ENCODE results near the gene HAUS7. TPM values are rescaled to one million over a fixed set of nuclear protein-coding genes. Genes with fewer than 3 reads are reported as not detected.

Gene HAUS7
- polyA plus RNA-seq, 1 donor from 2014 or later = 27.7 TPM

GRCh38 chrX:153446950-153447580, 23.3 kb downstream of the HAUS7 start:
- Histone ChIP-seq H3K79me2 (replicated peaks; ENCODE audit: insufficient read depth, low read length) (no peaks in the 10 kb centered on the region), H3K9ac (ENCODE audit: low read length) (no peak overlapping the region), H3K4me3 (ENCODE audit: low read length) (no peak overlapping the region), H3K9me3 (ENCODE audit: low read length) (no peaks in the 10 kb centered on the region), H3K27me3 (ENCODE audit: insufficient read depth, low read depth, low read length) (no peaks in the 10 kb centered on the region), H2AFZ (ENCODE audit: low read depth, low read length) (no peak overlapping the region), H3K27ac (ENCODE audit: low read length) (no peak overlapping the region), H3K9me2 (ENCODE audit: insufficient read depth, low read length) (no peaks in the 10 kb centered on the region), H4K20me1 (ENCODE audit: insufficient read depth) (no peaks in the 10 kb centered on the region), H3F3A (ENCODE audit: insufficient read depth, low read length, poor library complexity, severe bottlenecking) (no peaks in the 10 kb centered on the region), H3K4me2 (ENCODE audit: low read length) (no peak overlapping the region), H3K36me3 (ENCODE audit: insufficient read depth, low read length) (no peaks in the 10 kb centered on the region)
- TF ChIP-seq CTCF (IDR thresholded peaks at IDR 0.05; ENCODE audit: poor library complexity, severe bottlenecking) (no peak), RAD21 (conservative IDR thresholded peaks at IDR 0.05) (no peak), EP300 (conservative IDR thresholded peaks at IDR 0.05; ENCODE audit: poor library complexity, severe bottlenecking) (no peak), TAF1 (IDR thresholded peaks at IDR 0.05; ENCODE audit: low read depth) (no peak), POLR2AphosphoS5 (IDR thresholded peaks at IDR 0.05) (no peak), EZH2 (IDR thresholded peaks at IDR 0.05; ENCODE audit: borderline replicate concordance, insufficient read depth, low read length, poor library complexity, severe bottlenecking) (no peak), MXI1 (conservative IDR thresholded peaks at IDR 0.05; ENCODE audit: poor library complexity, severe bottlenecking) (no peak), SMC3 (conservative IDR thresholded peaks at IDR 0.05; ENCODE audit: poor library complexity) (no peak)
- TF ChIP-seq, protein P1, sequence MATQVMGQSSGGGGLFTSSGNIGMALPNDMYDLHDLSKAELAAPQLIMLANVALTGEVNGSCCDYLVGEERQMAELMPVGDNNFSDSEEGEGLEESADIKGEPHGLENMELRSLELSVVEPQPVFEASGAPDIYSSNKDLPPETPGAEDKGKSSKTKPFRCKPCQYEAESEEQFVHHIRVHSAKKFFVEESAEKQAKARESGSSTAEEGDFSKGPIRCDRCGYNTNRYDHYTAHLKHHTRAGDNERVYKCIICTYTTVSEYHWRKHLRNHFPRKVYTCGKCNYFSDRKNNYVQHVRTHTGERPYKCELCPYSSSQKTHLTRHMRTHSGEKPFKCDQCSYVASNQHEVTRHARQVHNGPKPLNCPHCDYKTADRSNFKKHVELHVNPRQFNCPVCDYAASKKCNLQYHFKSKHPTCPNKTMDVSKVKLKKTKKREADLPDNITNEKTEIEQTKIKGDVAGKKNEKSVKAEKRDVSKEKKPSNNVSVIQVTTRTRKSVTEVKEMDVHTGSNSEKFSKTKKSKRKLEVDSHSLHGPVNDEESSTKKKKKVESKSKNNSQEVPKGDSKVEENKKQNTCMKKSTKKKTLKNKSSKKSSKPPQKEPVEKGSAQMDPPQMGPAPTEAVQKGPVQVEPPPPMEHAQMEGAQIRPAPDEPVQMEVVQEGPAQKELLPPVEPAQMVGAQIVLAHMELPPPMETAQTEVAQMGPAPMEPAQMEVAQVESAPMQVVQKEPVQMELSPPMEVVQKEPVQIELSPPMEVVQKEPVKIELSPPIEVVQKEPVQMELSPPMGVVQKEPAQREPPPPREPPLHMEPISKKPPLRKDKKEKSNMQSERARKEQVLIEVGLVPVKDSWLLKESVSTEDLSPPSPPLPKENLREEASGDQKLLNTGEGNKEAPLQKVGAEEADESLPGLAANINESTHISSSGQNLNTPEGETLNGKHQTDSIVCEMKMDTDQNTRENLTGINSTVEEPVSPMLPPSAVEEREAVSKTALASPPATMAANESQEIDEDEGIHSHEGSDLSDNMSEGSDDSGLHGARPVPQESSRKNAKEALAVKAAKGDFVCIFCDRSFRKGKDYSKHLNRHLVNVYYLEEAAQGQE (IDR thresholded peaks at IDR 0.05; ENCODE audit: borderline replicate concordance) = no peak

GRCh38 chrX:153446636-153446936, 23.8 kb downstream of the HAUS7 start:
- H3K4me3 ChIP-seq (ENCODE audit: low read length) = no peak overlapping the region
- H3K4me2 ChIP-seq (ENCODE audit: low read length) = no peak overlapping the region
- no peaks in the 10 kb centered on the region for H3K79me2 ChIP-seq (replicated peaks; ENCODE audit: insufficient read depth, low read length)
- no peaks in the 10 kb centered on the region for H3K9me2 ChIP-seq (ENCODE audit: insufficient read depth, low read length)
- no peak overlapping the region for H2AFZ ChIP-seq (ENCODE audit: low read depth, low read length)
- H3K9me3 ChIP-seq (ENCODE audit: low read length) = no peaks in the 10 kb centered on the region
- no peaks in the 10 kb centered on the region for H3F3A ChIP-seq (ENCODE audit: insufficient read depth, low read length, poor library complexity, severe bottlenecking)
- H3K27ac ChIP-seq (ENCODE audit: low read length) = no peak overlapping the region
- H3K27me3 ChIP-seq (ENCODE audit: insufficient read depth, low read depth, low read length) = no peaks in the 10 kb centered on the region
- no peaks in the 10 kb centered on the region for H4K20me1 ChIP-seq (ENCODE audit: insufficient read depth)
- TF ChIP-seq EP300 (conservative IDR thresholded peaks at IDR 0.05; ENCODE audit: poor library complexity, severe bottlenecking) = no peak
- no peak for TF ChIP-seq SMC3 (conservative IDR thresholded peaks at IDR 0.05; ENCODE audit: poor library complexity)
- TF ChIP-seq, protein P1 (IDR thresholded peaks at IDR 0.05; ENCODE audit: borderline replicate concordance) = no peak
- TF ChIP-seq POLR2AphosphoS5 (IDR thresholded peaks at IDR 0.05) = no peak
- no peak for TF ChIP-seq MXI1 (conservative IDR thresholded peaks at IDR 0.05; ENCODE audit: poor library complexity, severe bottlenecking)
- no peak for TF ChIP-seq RAD21 (conservative IDR thresholded peaks at IDR 0.05)
- TF ChIP-seq TAF1 (IDR thresholded peaks at IDR 0.05; ENCODE audit: low read depth) = no peak
- TF ChIP-seq EZH2 (IDR thresholded peaks at IDR 0.05; ENCODE audit: borderline replicate concordance, insufficient read depth, low read length, poor library complexity, severe bottlenecking) = no peak
- no peak for TF ChIP-seq CTCF (IDR thresholded peaks at IDR 0.05; ENCODE audit: poor library complexity, severe bottlenecking)
- H3K9ac ChIP-seq (ENCODE audit: low read length) = no peak overlapping the region
- H3K36me3 ChIP-seq (ENCODE audit: insufficient read depth, low read length) = no peaks in the 10 kb centered on the region

All from neural cell (in vitro differentiated cells).